ENCODE data around the gene IL20RB.

GRCh38 chr3:137035631-137036030 is 77.8 kb downstream of the IL20RB start:
- TF ChIP-seq POLR2A (IDR thresholded peaks at IDR 0.05) (no peak), CTCF (IDR thresholded peaks at IDR 0.05) (peak in 1 of 2 donors; percentile 6)
